ENCODE data around the gene ZMYM4. TPM values are rescaled to one million over a fixed set of nuclear protein-coding genes. Genes with fewer than 3 reads are reported as not detected.

Gene ZMYM4
- total RNA-seq, 1 donor from 2014 or later = 36.1 TPM

GRCh38 chr1:35382107-35382506 lies 113.6 kb downstream of the ZMYM4 start:
- intact Hi-C loops (cut with DNase I) = no loop called here
- DNase-seq (ENCODE audit: low spot score) = no peak

GRCh38 chr1:35386290-35386689 lies 117.8 kb downstream of the ZMYM4 start:
- no peak for DNase-seq (ENCODE audit: low spot score)
- intact Hi-C loops (cut with DNase I) = no loop called here

GRCh38 chr1:35386959-35387358 lies 118.5 kb downstream of the ZMYM4 start:
- DNase-seq (ENCODE audit: low spot score) = no peak
- intact Hi-C loops (cut with DNase I) = no loop called here

GRCh38 chr1:35390600-35391494 lies 122.3 kb downstream of the ZMYM4 start:
- intact Hi-C loops (cut with DNase I) = no loop called here

GRCh38 chr1:35394386-35394785 lies 125.9 kb downstream of the ZMYM4 start:
- intact Hi-C loops (cut with DNase I) = no loop called here
- DNase-seq (ENCODE audit: low spot score) = no peak

More at GRCh38 chr1:35390600-35391494, 122.3 kb downstream of the ZMYM4 start:
- DNase-seq (ENCODE audit: low spot score) = no peak

GRCh38 chr1:35398739-35399138 lies 130.2 kb downstream of the ZMYM4 start:
- intact Hi-C loops (cut with DNase I) = no loop called here

GRCh38 chr1:35401049-35401448 lies 132.5 kb downstream of the ZMYM4 start:
- DNase-seq (ENCODE audit: low spot score) = no peak
- intact Hi-C loops (cut with DNase I) = no loop called here

More at GRCh38 chr1:35398739-35399138, 130.2 kb downstream of the ZMYM4 start:
- DNase-seq (ENCODE audit: low spot score) = no peak

- intact Hi-C loops (cut with DNase I) = no loop called here
- no peak for DNase-seq (ENCODE audit: low spot score)
These were observed 137.6 kb downstream of the ZMYM4 start for GRCh38 chr1:35406103-35406502.

GRCh38 chr1:35407743-35408142 lies 139.2 kb downstream of the ZMYM4 start:
- intact Hi-C loops (cut with DNase I) = no loop called here
- DNase-seq (ENCODE audit: low spot score) = no peak

GRCh38 chr1:35408925-35409324 lies 140.4 kb downstream of the ZMYM4 start:
- intact Hi-C loops (cut with DNase I) = no loop called here

GRCh38 chr1:35426097-35426586 lies 157.6 kb downstream of the ZMYM4 start:
- DNase-seq (ENCODE audit: low spot score) = no peak
- intact Hi-C loops (cut with DNase I) = loop anchor here (10.0 kb wide), 1 partner anchor 221 kb away; no protein-coding TSS in a partner anchor

More at GRCh38 chr1:35408925-35409324, 140.4 kb downstream of the ZMYM4 start:
- no peak for DNase-seq (ENCODE audit: low spot score)

GRCh38 chr1:35428360-35428759 lies 159.9 kb downstream of the ZMYM4 start:
- intact Hi-C loops (cut with DNase I) = loop anchor here (10.0 kb wide), 1 partner anchor 224 kb away; no protein-coding TSS in a partner anchor
- DNase-seq (ENCODE audit: low spot score) = no peak

GRCh38 chr1:35430762-35431161 lies 162.3 kb downstream of the ZMYM4 start:
- intact Hi-C loops (cut with DNase I) = no loop called here
- DNase-seq (ENCODE audit: low spot score) = no peak

- intact Hi-C loops (cut with DNase I) = no loop called here
- DNase-seq (ENCODE audit: low spot score) = no peak
These were observed 162.7 kb downstream of the ZMYM4 start for GRCh38 chr1:35431173-35431599.

- no peak for DNase-seq (ENCODE audit: low spot score)
- intact Hi-C loops (cut with DNase I) = no loop called here
These were observed 163.7 kb downstream of the ZMYM4 start for GRCh38 chr1:35432231-35432630.

GRCh38 chr1:35433714-35434113 lies 165.2 kb downstream of the ZMYM4 start:
- intact Hi-C loops (cut with DNase I) = no loop called here
- DNase-seq (ENCODE audit: low spot score) = no peak

GRCh38 chr1:35434703-35435102 lies 166.2 kb downstream of the ZMYM4 start:
- intact Hi-C loops (cut with DNase I) = no loop called here
- no peak for DNase-seq (ENCODE audit: low spot score)

GRCh38 chr1:35436078-35436477 lies 167.6 kb downstream of the ZMYM4 start:
- no peak for DNase-seq (ENCODE audit: low spot score)
- intact Hi-C loops (cut with DNase I) = no loop called here

GRCh38 chr1:35437200-35437599 lies 168.7 kb downstream of the ZMYM4 start:
- intact Hi-C loops (cut with DNase I) = no loop called here
- DNase-seq (ENCODE audit: low spot score) = no peak

GRCh38 chr1:35439626-35440025 lies 171.1 kb downstream of the ZMYM4 start:
- DNase-seq (ENCODE audit: low spot score) = no peak
- intact Hi-C loops (cut with DNase I) = no loop called here
